Measurements from ENCODE around the gene C2CD4C. TPM values are rescaled to one million over a fixed set of nuclear protein-coding genes. Genes with fewer than 3 reads are reported as not detected.
A peak's percentile ranks its signal among the peaks of the same experiment; 100 is the strongest.

The C2CD4C gene
- total and polyA plus RNA-seq, 2 of the 13 experiments (the other 11 are each of a cell fraction or from before 2014, with no cell fraction given), result not detected

DNA sequence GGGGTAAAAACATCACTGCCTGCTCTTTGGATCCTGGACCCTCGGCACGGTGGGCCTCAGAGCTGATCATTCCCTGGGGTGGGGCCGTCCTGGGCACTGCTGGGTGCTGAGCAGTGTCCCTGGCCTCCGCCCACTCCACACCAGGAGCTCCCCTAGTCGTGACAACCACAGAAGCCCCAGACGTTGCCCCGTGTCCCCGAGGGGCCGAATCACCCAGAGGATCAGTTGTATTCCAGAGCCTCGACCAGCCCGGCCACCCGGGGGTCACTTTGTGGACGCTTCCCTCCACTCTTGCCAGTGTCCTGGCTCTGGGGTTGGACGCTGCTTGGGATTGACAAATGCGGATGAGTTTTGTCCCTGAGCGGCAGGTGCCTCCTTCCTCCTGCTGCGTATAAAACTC lies 10.2 kb downstream of the C2CD4C start:
- POLR2A ChIA-PET, result no interaction called here
- Histone ChIP-seq H3K4me1 (ENCODE audit: insufficient read depth, low read length) (0 out of 2 replicates have a peak, but pooled peaks cover 6% of the 10 kb centered on the region), H3K27ac (ENCODE audit: extremely low read length, insufficient read depth, low read length) (no peak overlapping the region), H4K20me1 (ENCODE audit: insufficient read depth, low read length) (0 out of 2 replicates have a peak, but pooled peaks cover 2% of the 10 kb centered on the region), H3K4me3 (replicated peaks in 1 of 3; ENCODE audit: insufficient read depth in 1 of 3, low read depth in 2 of 3, low read length in 3 of 3) (no peak overlapping the region; a peak in 1 of 6 replicates), H3K79me2 (ENCODE audit: insufficient read depth, low read length) (no peaks in the 10 kb centered on the region), H3K4me2 (ENCODE audit: low read depth, low read length) (peak overlapping the region; percentile 1; the same call in 1 of the 2 replicates), H3K9me3 (ENCODE audit: low read length) (peaks cover 8% of the 10 kb centered on the region), H2AFZ (ENCODE audit: low read length) (no peak overlapping the region), H3K27me3 (ENCODE audit: control insufficient read depth in 1 of 2, insufficient read depth in 2 of 2, low read length in 2 of 2) (peaks cover 15 to 30% of the 10 kb centered on the region in 2 experiments; a peak in 4 of 5 replicates), H3K36me3 (replicated peaks in 1 of 2; ENCODE audit: control insufficient read depth in 1 of 2, insufficient read depth in 2 of 2, low read length in 2 of 2) (no peaks in the 10 kb centered on the region), H3K9ac (ENCODE audit: insufficient read depth, low read depth, low read length) (no peak overlapping the region)
- TF ChIP-seq GABPA (IDR thresholded peaks at IDR 0.05; ENCODE audit: low read depth, low read length) (no peak), GABPA (CRISPR knock-in tag; IDR thresholded peaks at IDR 0.05; ENCODE audit: low read depth) (no peak)
- intact Hi-C loops (cut with micrococcal nuclease; ENCODE audit: unreplicated experiment) (no loop called here), in situ Hi-C loops (cut with HindIII; ENCODE audit: extremely low pct_ligation_motif_present, low pct_unique_long_range_greater_than_20kb) (no loop called here)
- FAIRE-seq, result no peak
- BruUV-seq (replicated peaks), result no TSS peak
- 11% methylated on average over 7 of the region's 17 CpGs for WGBS (ENCODE audit: low lambda C conversion rate)
- CTCF ChIA-PET (ENCODE audit: low intra/inter-chr PET ratio, low total read pairs), result no interaction called here
- no peak for DNase-seq (ENCODE audit: low spot score)
- no peak for ATAC-seq

DNA sequence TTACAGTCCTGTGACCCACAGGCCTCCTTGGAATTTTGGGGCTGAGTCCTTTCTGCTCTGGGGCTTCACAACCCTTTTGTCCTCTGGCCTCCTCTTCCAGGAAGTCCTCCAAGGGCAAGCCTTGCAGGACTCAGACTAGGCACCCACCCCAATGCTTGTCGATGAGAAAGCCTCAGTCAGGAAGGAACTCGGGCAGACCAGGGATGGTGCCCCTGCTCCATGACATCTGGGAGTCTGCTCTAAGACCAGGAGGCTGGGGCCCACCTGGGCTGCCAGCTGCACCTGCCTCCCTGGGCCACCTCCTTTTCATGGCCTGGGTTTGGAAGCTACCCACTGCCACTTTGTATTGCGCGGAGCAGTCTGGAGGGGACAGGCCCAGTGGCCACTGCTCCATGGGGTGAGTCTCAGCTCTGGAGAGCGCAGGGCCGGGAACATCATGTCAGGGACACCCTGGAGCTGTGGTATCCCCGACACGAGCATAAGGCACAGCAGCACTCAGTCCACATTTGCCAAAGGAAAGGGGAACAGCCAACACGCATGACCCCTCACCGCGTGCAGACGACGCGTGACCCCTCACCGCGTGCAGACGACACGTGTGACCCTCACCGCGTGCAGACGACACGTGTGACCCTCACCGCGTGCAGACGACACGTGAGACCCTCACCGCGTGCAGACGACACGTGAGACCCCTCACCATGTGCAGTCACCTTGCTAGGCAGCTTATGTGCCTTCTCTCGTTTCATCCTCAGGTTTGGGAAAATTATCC lies 10.8 kb downstream of the C2CD4C start:
- no peaks in the 10 kb centered on the region for H3K36me3 ChIP-seq (replicated peaks in 1 of 2; ENCODE audit: control insufficient read depth in 1 of 2, insufficient read depth in 2 of 2, low read length in 2 of 2)
- peaks cover 8% of the 10 kb centered on the region for H3K9me3 ChIP-seq (ENCODE audit: low read length)
- no peak overlapping the region for H3K27ac ChIP-seq (ENCODE audit: extremely low read length, insufficient read depth, low read length)
- no TSS peak for BruUV-seq (replicated peaks)
- intact Hi-C loops (cut with micrococcal nuclease; ENCODE audit: unreplicated experiment), result no loop called here
- ChIA-PET CTCF (ENCODE audit: low intra/inter-chr PET ratio, low total read pairs) (no interaction called here), POLR2A (no interaction called here)
- WGBS (ENCODE audit: low lambda C conversion rate), result 68% methylated on average over 11 of the region's 31 CpGs
- no peak for FAIRE-seq
- in situ Hi-C loops (cut with HindIII; ENCODE audit: extremely low pct_ligation_motif_present, low pct_unique_long_range_greater_than_20kb), result no loop called here
- H2AFZ ChIP-seq (ENCODE audit: low read length), result no peak overlapping the region
- H3K9ac ChIP-seq (ENCODE audit: insufficient read depth, low read depth, low read length), result no peak overlapping the region
- H4K20me1 ChIP-seq (ENCODE audit: insufficient read depth, low read length), result 0 out of 2 replicates have a peak, but pooled peaks cover under 1% of the 10 kb centered on the region
- no peak overlapping the region for H3K4me3 ChIP-seq (replicated peaks in 1 of 3; ENCODE audit: insufficient read depth in 1 of 3, low read depth in 2 of 3, low read length in 3 of 3)
- 0 out of 2 replicates have a peak, but pooled peaks cover 6% of the 10 kb centered on the region for H3K4me1 ChIP-seq (ENCODE audit: insufficient read depth, low read length)
- no peaks in the 10 kb centered on the region for H3K79me2 ChIP-seq (ENCODE audit: insufficient read depth, low read length)
- peaks cover 11 to 26% of the 10 kb centered on the region in 2 experiments; a peak in 4 of 5 replicates for H3K27me3 ChIP-seq (ENCODE audit: control insufficient read depth in 1 of 2, insufficient read depth in 2 of 2, low read length in 2 of 2)
- no peak overlapping the region for H3K4me2 ChIP-seq (ENCODE audit: low read depth, low read length)
- ATAC-seq, result no peak
- no peak for DNase-seq (ENCODE audit: low spot score)
- TF ChIP-seq TGIF2 (CRISPR knock-in tag; IDR thresholded peaks at IDR 0.05) (no peak), PHF5A (CRISPR knock-in tag; IDR thresholded peaks at IDR 0.05; ENCODE audit: low read depth, unreplicated experiment) (no peak), ZFP62 (CRISPR knock-in tag; IDR thresholded peaks at IDR 0.05) (no peak), SRF (IDR thresholded peaks at IDR 0.05; ENCODE audit: low read depth, low read length) (no peak), FOXA3 (CRISPR knock-in tag; IDR thresholded peaks at IDR 0.05) (no peak), ZNF589 (CRISPR knock-in tag; conservative IDR thresholded peaks at IDR 0.05) (no peak), ZNF350 (CRISPR knock-in tag; IDR thresholded peaks at IDR 0.05; ENCODE audit: borderline replicate concordance, low read depth) (no peak), ZNF780A (CRISPR knock-in tag; IDR thresholded peaks at IDR 0.05) (no peak), TBL1XR1 (IDR thresholded peaks at IDR 0.05; ENCODE audit: borderline replicate concordance, low read length, partially characterized antibody) (no peak), BRF2 (CRISPR knock-in tag; IDR thresholded peaks at IDR 0.05) (no peak)
- TF ChIP-seq, protein P1, sequence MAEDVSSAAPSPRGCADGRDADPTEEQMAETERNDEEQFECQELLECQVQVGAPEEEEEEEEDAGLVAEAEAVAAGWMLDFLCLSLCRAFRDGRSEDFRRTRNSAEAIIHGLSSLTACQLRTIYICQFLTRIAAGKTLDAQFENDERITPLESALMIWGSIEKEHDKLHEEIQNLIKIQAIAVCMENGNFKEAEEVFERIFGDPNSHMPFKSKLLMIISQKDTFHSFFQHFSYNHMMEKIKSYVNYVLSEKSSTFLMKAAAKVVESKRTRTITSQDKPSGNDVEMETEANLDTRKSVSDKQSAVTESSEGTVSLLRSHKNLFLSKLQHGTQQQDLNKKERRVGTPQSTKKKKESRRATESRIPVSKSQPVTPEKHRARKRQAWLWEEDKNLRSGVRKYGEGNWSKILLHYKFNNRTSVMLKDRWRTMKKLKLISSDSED (CRISPR knock-in tag; IDR thresholded peaks at IDR 0.05), result no peak
- TF ChIP-seq, protein P2, sequence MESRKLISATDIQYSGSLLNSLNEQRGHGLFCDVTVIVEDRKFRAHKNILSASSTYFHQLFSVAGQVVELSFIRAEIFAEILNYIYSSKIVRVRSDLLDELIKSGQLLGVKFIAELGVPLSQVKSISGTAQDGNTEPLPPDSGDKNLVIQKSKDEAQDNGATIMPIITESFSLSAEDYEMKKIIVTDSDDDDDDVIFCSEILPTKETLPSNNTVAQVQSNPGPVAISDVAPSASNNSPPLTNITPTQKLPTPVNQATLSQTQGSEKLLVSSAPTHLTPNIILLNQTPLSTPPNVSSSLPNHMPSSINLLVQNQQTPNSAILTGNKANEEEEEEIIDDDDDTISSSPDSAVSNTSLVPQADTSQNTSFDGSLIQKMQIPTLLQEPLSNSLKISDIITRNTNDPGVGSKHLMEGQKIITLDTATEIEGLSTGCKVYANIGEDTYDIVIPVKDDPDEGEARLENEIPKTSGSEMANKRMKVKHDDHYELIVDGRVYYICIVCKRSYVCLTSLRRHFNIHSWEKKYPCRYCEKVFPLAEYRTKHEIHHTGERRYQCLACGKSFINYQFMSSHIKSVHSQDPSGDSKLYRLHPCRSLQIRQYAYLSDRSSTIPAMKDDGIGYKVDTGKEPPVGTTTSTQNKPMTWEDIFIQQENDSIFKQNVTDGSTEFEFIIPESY (CRISPR knock-in tag; IDR thresholded peaks at IDR 0.05), result no peak
